NT2/D1 (cell line): Measurements from ENCODE around the gene DMGDH.

Experiments used
- DNase-seq: peaks from one replicate; pipeline ENCODE4 v3.0.0-alpha.2; 2011; ENCODE audit warnings: low read depth, low spot score
- H3K27me3 ChIP-seq: 2 replicates; pipeline ENCODE4 v1.6.0; 2011; ENCODE audit warnings: mild to moderate bottlenecking; ENCODE audit not compliant: insufficient read length, insufficient read depth
- H3K36me3 ChIP-seq: 2 replicates; pipeline ENCODE4 v1.6.1; 2011; ENCODE audit warnings: mild to moderate bottlenecking, low read length, mixed read lengths; ENCODE audit not compliant: insufficient read depth, insufficient read length
- H3K4me1 ChIP-seq: 2 replicates; pipeline ENCODE4 v1.5.1; 2011; ENCODE audit not compliant: insufficient read depth, insufficient read length
- H3K4me3 ChIP-seq: 2 replicates; pipeline ENCODE4 v1.5.1; 2011; ENCODE audit warnings: low read depth; ENCODE audit not compliant: insufficient read length
- H3K9ac ChIP-seq: 2 replicates; pipeline ENCODE4 v1.6.0; 2011; ENCODE audit warnings: low read depth; ENCODE audit not compliant: insufficient read length
- H3K9me3 ChIP-seq: 2 replicates; pipeline ENCODE4 v1.5.1; 2011; ENCODE audit warnings: mild to moderate bottlenecking, low read length; ENCODE audit not compliant: insufficient read depth
- SUZ12 ChIP-seq: IDR thresholded peaks from 2 replicates; pipeline ENCODE4 v1.6.1; 2011; ENCODE audit not compliant: insufficient read length, insufficient read depth; ENCODE audit errors: extremely low read depth
- YY1 ChIP-seq: IDR thresholded peaks from 2 replicates; pipeline ENCODE4 v1.6.1; 2011; ENCODE audit not compliant: insufficient read length, insufficient read depth
- ZNF274 ChIP-seq: IDR thresholded peaks from 2 replicates; pipeline ENCODE4 v1.6.1; 2011; ENCODE audit warnings: mild to moderate bottlenecking, low read depth, low read length

DMGDH gene

DNA sequence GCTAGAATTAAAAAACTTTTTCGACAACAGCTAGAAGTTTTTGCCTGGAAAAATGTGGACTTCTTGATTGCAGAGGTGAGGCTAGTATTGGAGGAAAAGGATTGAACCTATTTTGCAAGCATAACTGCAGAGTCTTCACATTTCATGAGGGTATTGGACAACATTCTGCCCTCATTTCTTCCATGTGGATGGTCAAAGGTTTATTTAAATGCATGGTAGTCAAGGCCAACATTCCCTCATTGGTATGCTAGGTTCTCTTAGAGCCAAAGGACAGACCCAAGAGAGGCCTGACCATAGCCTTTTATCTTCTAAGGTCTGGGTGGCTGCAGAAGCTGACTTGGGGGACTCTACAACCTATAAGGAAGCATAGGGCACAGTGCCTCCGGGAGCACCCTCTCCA lies 11.3 kb upstream of the DMGDH start:
- no peak for DNase-seq
- H3K36me3 ChIP-seq = no peaks in the 10 kb centered on the region
- H3K4me1 ChIP-seq = no peaks in the 10 kb centered on the region
- no peak overlapping the region for H3K9ac ChIP-seq
- H3K4me3 ChIP-seq = no peak overlapping the region
- H3K9me3 ChIP-seq = no peaks in the 10 kb centered on the region
- H3K27me3 ChIP-seq = no peaks in the 10 kb centered on the region
- TF ChIP-seq SUZ12 (no peak), ZNF274 (no peak), YY1 (no peak)

DNA sequence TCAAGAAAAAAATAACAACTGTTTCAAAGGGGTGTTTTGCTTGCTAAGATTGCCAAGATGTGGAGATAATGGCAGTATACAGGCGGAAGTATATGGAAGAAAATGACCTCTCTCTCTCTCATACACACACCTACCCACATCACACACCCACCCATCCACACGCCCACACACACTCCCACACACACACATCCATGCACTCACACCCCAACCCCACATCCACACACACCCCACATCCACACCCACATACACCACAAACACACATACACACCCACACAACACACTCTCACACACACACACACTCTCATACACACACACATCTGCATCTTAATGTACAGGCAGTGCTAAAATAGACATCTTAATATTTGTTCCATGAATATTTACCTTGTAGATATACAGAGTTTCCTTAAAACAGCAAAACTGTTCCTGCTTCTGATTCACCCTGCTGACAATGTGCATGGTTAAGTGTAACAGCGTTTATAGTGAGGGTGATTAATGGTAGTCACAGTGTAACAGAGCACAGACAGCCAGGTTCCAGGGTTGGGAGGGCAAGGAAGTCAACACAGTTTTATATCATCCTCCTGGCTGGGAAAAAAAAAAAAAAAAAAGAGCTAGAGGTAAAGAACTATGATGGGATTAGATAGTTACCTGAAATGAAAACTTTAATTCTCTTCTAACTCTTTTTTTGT lies 8.3 kb upstream of the DMGDH start:
- H3K9ac ChIP-seq = no peak overlapping the region
- peaks cover 19% of the 10 kb centered on the region for H3K9me3 ChIP-seq
- H3K4me3 ChIP-seq = no peak overlapping the region
- H3K27me3 ChIP-seq = no peaks in the 10 kb centered on the region
- no peaks in the 10 kb centered on the region for H3K36me3 ChIP-seq
- no peaks in the 10 kb centered on the region for H3K4me1 ChIP-seq
- TF ChIP-seq ZNF274 (no peak), YY1 (no peak), SUZ12 (no peak)
- DNase-seq = no peak

DNA sequence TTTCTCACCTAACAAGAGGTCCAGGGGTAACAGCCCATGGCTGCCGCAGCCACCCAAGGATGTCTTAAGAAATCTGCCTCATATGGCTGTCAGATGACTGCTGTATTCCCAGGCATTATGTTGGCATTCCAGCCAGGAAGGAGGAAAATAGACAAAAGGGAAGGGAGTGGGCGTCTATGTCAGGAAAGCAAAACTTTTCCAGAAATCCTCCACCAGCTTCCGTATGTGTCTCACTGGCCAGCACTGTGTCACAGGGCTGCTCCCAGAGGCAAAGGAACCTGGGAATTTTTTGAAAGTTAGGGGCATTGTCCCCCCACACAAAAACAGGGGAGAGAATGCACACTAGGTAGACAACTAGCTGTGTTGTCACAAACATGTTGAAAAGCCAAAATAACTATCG lies 7.3 kb upstream of the DMGDH start:
- Histone ChIP-seq H3K4me1 (no peaks in the 10 kb centered on the region), H3K9ac (no peak overlapping the region), H3K27me3 (no peaks in the 10 kb centered on the region), H3K9me3 (peaks cover 19% of the 10 kb centered on the region), H3K4me3 (no peak overlapping the region), H3K36me3 (no peaks in the 10 kb centered on the region)
- DNase-seq = no peak
- no peak for TF ChIP-seq YY1
- TF ChIP-seq ZNF274 = no peak
- TF ChIP-seq SUZ12 = no peak

GRCh38 chr5:79075646-79076426 lies 6.4 kb upstream of the DMGDH start:
- no peak for DNase-seq
- no peaks in the 10 kb centered on the region for H3K27me3 ChIP-seq
- no peak overlapping the region for H3K4me3 ChIP-seq
- H3K36me3 ChIP-seq = no peaks in the 10 kb centered on the region
- no peak for TF ChIP-seq YY1
- no peak for TF ChIP-seq SUZ12
- no peak for TF ChIP-seq ZNF274
- no peaks in the 10 kb centered on the region for H3K4me1 ChIP-seq
- H3K9ac ChIP-seq = no peak overlapping the region
- peaks cover 19% of the 10 kb centered on the region for H3K9me3 ChIP-seq

DNA sequence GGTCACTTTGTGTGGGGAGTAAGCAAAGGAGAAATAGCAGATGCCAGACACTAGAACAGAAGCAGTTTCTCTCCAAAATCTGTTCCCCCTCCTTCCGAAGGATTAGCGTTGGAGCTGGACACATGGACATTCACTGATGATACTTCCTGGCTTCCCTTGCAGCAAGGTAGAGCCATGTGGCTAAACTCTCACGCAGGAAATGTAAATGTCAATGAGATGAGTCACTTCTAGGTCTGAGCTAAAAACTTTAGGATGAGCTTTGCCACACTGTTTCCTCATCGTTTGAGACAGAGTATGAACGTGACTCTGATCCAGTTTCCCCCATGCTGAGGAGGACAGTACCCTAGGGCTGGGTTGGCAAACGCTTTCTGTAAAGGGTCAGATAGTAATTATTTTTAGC lies 5.2 kb upstream of the DMGDH start:
- Histone ChIP-seq H3K36me3 (no peaks in the 10 kb centered on the region), H3K9me3 (peaks cover 19% of the 10 kb centered on the region), H3K27me3 (no peaks in the 10 kb centered on the region), H3K4me3 (no peak overlapping the region), H3K4me1 (no peaks in the 10 kb centered on the region), H3K9ac (no peak overlapping the region)
- DNase-seq = no peak
- TF ChIP-seq SUZ12 (no peak), ZNF274 (no peak), YY1 (no peak)

GRCh38 chr5:79070350-79070667 lies 835 bp upstream of the DMGDH start:
- H3K4me3 ChIP-seq = no peak overlapping the region
- no peaks in the 10 kb centered on the region for H3K4me1 ChIP-seq
- H3K9ac ChIP-seq = no peak overlapping the region
- H3K9me3 ChIP-seq = peaks cover 19% of the 10 kb centered on the region
- no peaks in the 10 kb centered on the region for H3K27me3 ChIP-seq
- no peak for DNase-seq
- no peaks in the 10 kb centered on the region for H3K36me3 ChIP-seq
- TF ChIP-seq ZNF274 (no peak), YY1 (no peak), SUZ12 (no peak)

DNA sequence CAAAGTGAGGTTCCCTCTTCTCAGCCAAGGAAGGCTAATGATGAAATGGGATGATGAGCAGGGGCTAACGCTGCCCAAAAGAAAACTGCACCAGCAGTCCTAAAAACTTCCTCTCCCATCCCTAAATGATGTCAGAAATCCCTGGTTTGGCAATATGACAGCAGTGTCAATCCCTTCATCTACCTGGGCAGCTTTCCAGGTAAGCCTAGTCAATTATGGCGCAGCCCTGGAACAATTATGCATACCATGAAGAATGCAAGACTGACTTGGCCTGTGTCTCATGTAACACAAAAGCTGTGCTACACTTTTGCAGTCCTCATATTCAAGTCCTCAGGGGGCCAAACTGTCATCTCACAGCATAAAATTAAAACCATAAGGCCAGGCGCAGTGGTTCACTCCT lies 7.0 kb downstream of the DMGDH start:
- no peak for TF ChIP-seq ZNF274

More for the DNA sequence above, 7.0 kb downstream of the DMGDH start:
- no peaks in the 10 kb centered on the region for H3K27me3 ChIP-seq
- no peaks in the 10 kb centered on the region for H3K36me3 ChIP-seq
- no peak for DNase-seq
- H3K9me3 ChIP-seq = no peaks in the 10 kb centered on the region
- no peak overlapping the region for H3K4me3 ChIP-seq
- H3K9ac ChIP-seq = no peak overlapping the region
- no peaks in the 10 kb centered on the region for H3K4me1 ChIP-seq
